Measurements from ENCODE around the gene PLCG2. TPM values are rescaled to one million over a fixed set of nuclear protein-coding genes. Genes with fewer than 3 reads are reported as not detected.

PLCG2 gene
- total RNA-seq, 1 experiment from 2014 or later, result 3.5 TPM

GRCh38 chr16:81832801-81833547 is 53.9 kb downstream of the PLCG2 start:
- no peak overlapping the region for H3K27ac ChIP-seq (ENCODE audit: low read length)
- DNase-seq (no peak), ATAC-seq (no peak)
- intact Hi-C loops (cut with micrococcal nuclease), result no loop called here
- H4K20me1 ChIP-seq (ENCODE audit: low read length), result no peaks in the 10 kb centered on the region
- H3K4me3 ChIP-seq (ENCODE audit: low read length), result no peak overlapping the region
- POLR2A ChIA-PET (ENCODE audit: unreplicated experiment), result no interaction called here
- no peak overlapping the region for H2AFZ ChIP-seq (ENCODE audit: low read length)
- BruUV-seq (replicated peaks), result no TSS peak
- CTCF ChIA-PET, result no interaction called here
- H3K9me3 ChIP-seq (ENCODE audit: low read length), result no peaks in the 10 kb centered on the region
- no peaks in the 10 kb centered on the region for H3K4me1 ChIP-seq (ENCODE audit: insufficient read depth, low read length)
- H3F3A ChIP-seq (ENCODE audit: low read length, unreplicated experiment), result no peaks in the 10 kb centered on the region
- TF ChIP-seq CTCF (conservative IDR thresholded peaks at IDR 0.05; ENCODE audit: low read depth, low read length) (no peak), EZH2phosphoT487 (IDR thresholded peaks at IDR 0.05; ENCODE audit: borderline replicate concordance, low read length) (no peak), EZH2 (IDR thresholded peaks at IDR 0.05; ENCODE audit: low read length, unreplicated experiment) (no peak)
- H3K9ac ChIP-seq (ENCODE audit: low read length), result no peak overlapping the region
- H3K27me3 ChIP-seq (ENCODE audit: low read length), result no peaks in the 10 kb centered on the region
- H3K9me2 ChIP-seq (replicated peaks; ENCODE audit: low read length), result no peaks in the 10 kb centered on the region
- H3K4me2 ChIP-seq (ENCODE audit: low read length), result no peak overlapping the region
- H3K79me2 ChIP-seq (ENCODE audit: low read length), result no peaks in the 10 kb centered on the region
- H3K36me3 ChIP-seq (ENCODE audit: low read depth, low read length), result no peaks in the 10 kb centered on the region

DNA sequence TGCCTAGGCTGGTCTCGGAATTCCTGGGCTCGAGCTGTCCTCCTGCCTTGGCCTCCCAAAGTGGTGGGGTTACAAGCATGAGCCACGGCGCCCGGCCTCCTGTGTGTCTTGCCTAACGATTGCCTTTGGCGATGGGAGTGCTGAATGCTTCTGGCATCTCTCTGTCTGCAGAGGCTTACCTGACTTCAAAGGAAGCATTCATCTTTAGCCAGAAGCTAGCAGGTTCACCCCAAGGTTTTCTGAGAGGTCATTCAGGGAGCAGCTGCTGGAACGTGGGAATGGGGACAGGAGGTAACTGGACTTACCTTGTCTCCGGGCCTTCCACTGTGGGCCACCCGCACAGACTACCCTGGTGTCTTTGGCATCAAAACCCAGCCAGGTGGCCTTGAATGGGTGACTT is 54.7 kb downstream of the PLCG2 start:
- Histone ChIP-seq H3K79me2 (ENCODE audit: low read length) (no peaks in the 10 kb centered on the region), H3K27me3 (ENCODE audit: low read length) (no peaks in the 10 kb centered on the region), H3K4me2 (ENCODE audit: low read length) (no peak overlapping the region), H3K4me3 (ENCODE audit: low read length) (no peak overlapping the region), H3K9me2 (replicated peaks; ENCODE audit: low read length) (no peaks in the 10 kb centered on the region), H2AFZ (ENCODE audit: low read length) (no peak overlapping the region), H3F3A (ENCODE audit: low read length, unreplicated experiment) (no peaks in the 10 kb centered on the region), H3K27ac (ENCODE audit: low read length) (no peak overlapping the region), H4K20me1 (ENCODE audit: low read length) (no peaks in the 10 kb centered on the region), H3K9ac (ENCODE audit: low read length) (no peak overlapping the region), H3K4me1 (ENCODE audit: insufficient read depth, low read length) (peaks cover under 1% of the 10 kb centered on the region; the same call in 1 of the 2 replicates), H3K9me3 (ENCODE audit: low read length) (no peaks in the 10 kb centered on the region), H3K36me3 (ENCODE audit: low read depth, low read length) (no peaks in the 10 kb centered on the region)
- DNase-seq (no peak), ATAC-seq (no peak)
- TF ChIP-seq EZH2phosphoT487 (IDR thresholded peaks at IDR 0.05; ENCODE audit: borderline replicate concordance, low read length) (no peak), EZH2 (IDR thresholded peaks at IDR 0.05; ENCODE audit: low read length, unreplicated experiment) (no peak), CTCF (conservative IDR thresholded peaks at IDR 0.05; ENCODE audit: low read depth, low read length) (no peak)
- ChIA-PET POLR2A (ENCODE audit: unreplicated experiment) (no interaction called here), CTCF (no interaction called here)
- no TSS peak for BruUV-seq (replicated peaks)
- intact Hi-C loops (cut with micrococcal nuclease), result no loop called here

GRCh38 chr16:81834868-81835267 is 55.8 kb downstream of the PLCG2 start:
- Histone ChIP-seq H3K27me3 (ENCODE audit: low read length) (no peaks in the 10 kb centered on the region), H2AFZ (ENCODE audit: low read length) (no peak overlapping the region), H3K79me2 (ENCODE audit: low read length) (no peaks in the 10 kb centered on the region), H4K20me1 (ENCODE audit: low read length) (no peaks in the 10 kb centered on the region), H3K36me3 (ENCODE audit: low read depth, low read length) (no peaks in the 10 kb centered on the region), H3K27ac (ENCODE audit: low read length) (no peak overlapping the region), H3K4me2 (ENCODE audit: low read length) (no peak overlapping the region), H3K9me3 (ENCODE audit: low read length) (no peaks in the 10 kb centered on the region), H3K9ac (ENCODE audit: low read length) (no peak overlapping the region), H3K9me2 (replicated peaks; ENCODE audit: low read length) (no peaks in the 10 kb centered on the region), H3K4me1 (ENCODE audit: insufficient read depth, low read length) (peaks cover 5% of the 10 kb centered on the region), H3K4me3 (ENCODE audit: low read length) (no peak overlapping the region), H3F3A (ENCODE audit: low read length, unreplicated experiment) (no peaks in the 10 kb centered on the region)
- ATAC-seq (no peak), DNase-seq (no peak)
- ChIA-PET POLR2A (ENCODE audit: unreplicated experiment) (no interaction called here), CTCF (no interaction called here)
- no peak for TF ChIP-seq EZH2 (IDR thresholded peaks at IDR 0.05; ENCODE audit: low read length, unreplicated experiment)
- TF ChIP-seq EZH2phosphoT487 (IDR thresholded peaks at IDR 0.05; ENCODE audit: borderline replicate concordance, low read length), result no peak
- no peak for TF ChIP-seq CTCF (conservative IDR thresholded peaks at IDR 0.05; ENCODE audit: low read depth, low read length)
- BruUV-seq (replicated peaks), result no TSS peak
- intact Hi-C loops (cut with micrococcal nuclease), result no loop called here
